ENCODE results near the gene ZDHHC8.

Gene ZDHHC8

DNA sequence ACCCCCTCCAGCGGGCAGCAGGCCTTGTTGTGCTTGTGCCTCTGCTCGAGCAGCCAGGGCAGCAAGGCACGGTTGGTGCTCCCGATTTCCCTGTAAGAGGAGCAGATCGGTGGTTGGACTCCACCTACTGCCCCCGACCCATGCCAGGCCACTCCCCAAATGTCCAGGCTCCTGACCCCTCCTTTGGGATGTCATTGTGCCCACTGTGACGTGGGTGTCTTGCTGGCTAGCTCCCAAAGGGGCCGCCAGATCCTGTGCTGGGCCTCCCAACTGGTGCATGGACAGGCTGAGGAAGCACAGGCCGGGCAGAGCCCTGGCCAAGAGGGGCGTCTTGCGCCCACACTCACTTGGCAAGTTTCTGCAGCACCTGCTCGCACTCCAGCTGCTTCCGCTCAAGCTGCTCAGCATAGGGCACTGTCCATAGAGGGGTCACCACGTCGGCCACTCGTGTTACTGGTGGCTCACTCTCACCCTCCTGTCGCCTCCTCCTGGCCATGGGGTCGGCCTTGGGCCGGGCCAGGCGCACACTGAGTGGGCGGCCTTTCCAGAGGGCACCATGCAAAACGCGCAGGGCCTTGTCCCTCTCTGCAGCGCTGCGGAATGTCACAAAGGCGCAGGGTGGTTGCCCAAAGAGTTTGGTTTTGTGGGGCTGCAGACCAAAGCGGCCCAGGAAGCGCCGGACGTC is 15.8 kb upstream of the ZDHHC8 start, which contains the start of gene RANBP1:
RANBP1 (plus strand) TSS at position 414 of the 685 bp plus-strand sequence; CDS start at position 495, 81 bp downstream.
- no peak for DNase-seq

- no peak for DNase-seq
Observed at GRCh38 chr22:20116376-20116950, 15.1 kb upstream of the ZDHHC8 start.

DNA sequence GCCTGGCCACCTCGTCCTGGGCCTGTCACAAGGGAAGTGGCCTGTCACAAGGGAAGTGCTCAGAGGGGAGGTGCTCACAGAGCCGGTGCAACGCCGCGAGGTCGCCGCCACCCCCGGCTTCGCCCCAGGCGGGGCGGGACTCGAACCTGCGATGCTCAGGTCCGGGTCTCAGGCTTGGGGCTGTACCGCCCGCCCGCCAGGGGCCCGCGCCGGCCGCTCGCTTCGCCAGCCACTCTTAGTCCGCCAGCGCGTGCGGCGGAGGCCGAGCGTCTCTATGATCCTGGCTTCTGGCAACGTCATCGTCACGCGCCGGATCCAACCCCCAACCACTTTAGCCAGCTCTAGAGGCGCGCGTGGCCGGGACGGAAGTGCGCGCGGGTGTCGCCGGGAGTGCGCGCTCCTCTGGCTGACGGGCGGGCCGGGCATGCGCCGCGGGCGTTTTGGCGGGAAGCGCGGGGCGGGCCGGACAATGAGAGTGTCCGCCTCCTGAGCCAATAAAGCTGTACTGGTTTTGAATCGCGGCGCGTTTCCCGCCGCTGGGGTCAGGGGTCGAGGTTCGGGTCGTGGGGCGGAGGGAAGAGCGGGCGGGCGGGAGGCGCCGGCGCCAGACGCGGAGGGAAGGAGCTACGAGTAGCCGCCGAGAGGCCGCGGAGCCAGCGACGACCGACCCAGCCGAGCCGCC is 14.5 kb upstream of the ZDHHC8 start, which contains the start of gene TRMT2A:
TRMT2A (minus strand) TSS at position 276 of the 682 bp plus-strand sequence. CDS start 320 bp downstream, outside the sequence.
- DNase-seq = peak; percentile 97

GRCh38 chr22:20117633-20118299 is 13.8 kb upstream of the ZDHHC8 start:
- no peak for DNase-seq

GRCh38 chr22:20118300-20119020 is 13.1 kb upstream of the ZDHHC8 start:
- DNase-seq = no peak

GRCh38 chr22:20121856-20122415 is 9.7 kb upstream of the ZDHHC8 start:
- no peak for DNase-seq

GRCh38 chr22:20123366-20124082 is 8.1 kb upstream of the ZDHHC8 start:
- no peak for DNase-seq

DNA sequence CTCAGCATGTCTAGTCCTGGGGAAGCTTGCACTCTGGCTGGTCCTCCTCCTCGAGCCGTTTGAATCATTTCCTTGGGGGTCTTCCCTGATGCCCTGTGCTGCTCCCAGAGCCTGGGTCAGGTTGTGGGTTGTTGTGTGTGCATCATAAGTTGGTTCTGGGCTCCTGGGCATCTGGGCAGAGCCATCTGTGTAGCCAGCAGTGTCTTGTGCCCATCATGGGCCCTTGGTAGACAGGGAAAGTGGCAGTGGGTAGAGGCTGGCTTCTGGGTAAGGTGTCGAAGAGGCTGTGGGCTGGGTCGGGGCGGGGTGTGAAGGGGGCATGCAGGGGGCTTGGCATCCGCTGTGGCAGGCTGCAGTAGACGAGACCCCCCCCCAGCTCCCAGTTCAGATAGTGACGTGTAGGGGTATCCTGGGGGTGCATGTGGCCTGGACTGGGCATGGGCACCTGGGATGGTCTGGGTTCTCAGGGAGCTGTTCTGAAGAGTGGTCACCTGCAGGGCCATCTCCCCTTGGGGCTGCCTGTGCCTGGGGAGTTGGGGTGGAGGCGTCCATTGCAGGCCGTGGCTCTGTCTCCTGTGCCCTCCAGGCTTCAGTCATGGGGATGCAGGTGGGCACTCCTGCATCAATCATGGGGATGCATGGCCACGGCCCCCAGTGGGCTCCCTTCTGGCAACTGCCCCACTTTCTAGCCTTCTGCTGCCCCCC is 7.4 kb upstream of the ZDHHC8 start:
- DNase-seq = no peak

DNA sequence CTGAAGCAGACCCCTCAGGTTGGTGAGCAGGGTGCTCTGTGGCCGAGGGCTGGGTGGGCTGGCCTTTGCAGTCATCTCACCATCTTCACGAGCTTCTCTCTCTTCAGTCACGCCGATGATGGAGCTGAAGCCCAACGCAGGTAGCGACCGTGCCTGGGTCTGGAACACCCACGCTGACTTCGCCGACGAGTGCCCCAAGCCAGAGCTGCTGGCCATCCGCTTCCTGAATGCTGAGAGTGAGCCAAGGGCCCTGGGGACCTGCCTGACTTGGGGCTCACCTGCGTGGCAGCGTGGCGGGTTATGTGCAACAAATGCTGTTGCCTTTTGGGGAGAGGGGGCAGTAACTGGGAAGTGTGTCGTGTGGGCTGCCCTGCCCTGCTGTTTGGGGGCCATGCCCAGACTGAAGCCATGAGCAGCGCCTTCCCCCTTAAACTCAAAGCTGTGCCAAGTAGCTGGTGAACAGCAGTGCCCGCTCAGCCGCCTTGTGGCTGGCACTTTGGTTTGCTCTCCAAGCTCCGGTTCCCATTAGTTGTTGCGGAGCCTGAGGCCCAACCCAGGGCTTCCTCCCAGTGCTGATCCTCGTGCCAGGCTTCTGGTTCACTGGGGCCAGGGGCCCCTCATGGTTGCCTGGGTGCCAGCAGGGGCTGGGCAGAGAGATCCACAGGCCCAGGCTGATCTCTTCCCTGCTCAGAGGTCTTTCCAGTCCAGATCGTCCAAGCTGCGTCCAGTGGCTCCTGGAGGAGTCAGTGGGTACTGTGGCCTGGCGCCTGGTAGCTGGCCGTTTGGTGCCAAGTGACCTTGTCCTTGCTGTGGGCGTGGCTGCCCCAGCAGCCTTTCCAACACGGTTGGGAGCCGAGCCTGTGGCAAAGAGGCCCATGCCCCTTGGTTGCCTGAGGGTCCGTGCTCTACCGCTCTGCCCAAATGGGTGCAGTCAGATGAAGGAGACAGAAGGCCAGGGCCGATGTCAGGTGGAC is 6.1 kb upstream of the ZDHHC8 start:
- DNase-seq = no peak

DNA sequence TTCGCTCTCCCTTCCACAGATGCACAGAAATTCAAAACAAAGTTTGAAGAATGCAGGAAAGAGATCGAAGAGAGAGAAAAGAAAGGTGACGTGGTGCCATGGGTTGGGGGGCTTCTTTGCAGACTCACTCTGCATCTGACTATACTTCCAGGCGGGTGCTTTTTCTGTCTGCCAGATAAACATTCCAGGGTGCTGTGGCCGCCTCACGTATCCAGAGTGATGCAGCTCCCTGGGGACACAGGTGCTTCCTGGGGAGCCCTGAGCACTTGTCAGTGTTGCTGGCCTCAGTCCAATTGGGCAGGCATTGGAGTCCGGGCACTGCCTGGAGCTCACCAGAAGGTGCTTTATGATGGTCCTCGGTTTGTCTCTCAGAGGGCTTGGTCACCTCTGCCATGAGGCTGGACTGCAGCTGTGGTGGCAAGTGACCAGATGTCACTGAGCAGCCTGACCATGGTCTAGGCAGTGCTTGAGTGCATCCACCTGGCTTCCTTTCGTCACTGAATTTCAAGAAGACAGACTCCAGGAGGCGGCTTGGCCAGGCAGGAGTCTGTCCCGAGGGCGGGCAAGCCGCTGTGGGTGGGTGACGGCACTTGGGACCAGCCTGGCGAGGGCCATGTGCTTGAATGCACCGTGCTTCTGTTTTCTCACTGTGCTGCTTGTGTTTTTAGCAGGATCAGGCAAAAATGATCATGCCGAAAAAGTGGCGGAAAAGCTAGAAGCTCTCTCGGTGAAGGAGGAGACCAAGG is 5.1 kb upstream of the ZDHHC8 start:
- no peak for DNase-seq

DNA sequence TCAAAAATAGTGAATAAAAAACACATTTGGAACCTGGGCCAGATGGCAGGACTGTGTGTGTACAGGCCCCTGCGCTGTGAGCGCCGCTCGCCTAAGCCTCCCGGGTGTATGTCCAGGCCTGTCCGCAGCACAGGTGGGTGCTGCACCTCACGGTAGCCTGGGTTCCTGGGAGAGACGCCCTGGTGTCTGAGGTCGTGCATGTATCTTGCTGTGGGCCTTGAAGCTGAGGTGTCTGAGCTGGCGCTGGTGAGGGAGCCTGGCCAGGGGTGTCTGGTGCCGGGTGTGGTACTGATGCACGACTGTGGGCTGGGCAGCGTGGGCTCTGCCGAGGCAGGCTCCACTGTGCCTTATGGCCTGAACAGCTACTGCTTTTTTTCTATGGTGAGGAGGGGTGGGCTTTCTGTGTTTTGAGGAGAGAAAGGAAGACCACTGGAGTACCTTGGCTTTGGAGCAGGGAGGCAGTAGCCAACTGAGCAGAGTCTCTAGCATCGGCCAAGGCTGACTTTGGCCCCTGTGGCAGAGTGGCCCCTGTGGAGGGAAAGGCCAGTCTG is 4.2 kb upstream of the ZDHHC8 start:
- DNase-seq = no peak

DNA sequence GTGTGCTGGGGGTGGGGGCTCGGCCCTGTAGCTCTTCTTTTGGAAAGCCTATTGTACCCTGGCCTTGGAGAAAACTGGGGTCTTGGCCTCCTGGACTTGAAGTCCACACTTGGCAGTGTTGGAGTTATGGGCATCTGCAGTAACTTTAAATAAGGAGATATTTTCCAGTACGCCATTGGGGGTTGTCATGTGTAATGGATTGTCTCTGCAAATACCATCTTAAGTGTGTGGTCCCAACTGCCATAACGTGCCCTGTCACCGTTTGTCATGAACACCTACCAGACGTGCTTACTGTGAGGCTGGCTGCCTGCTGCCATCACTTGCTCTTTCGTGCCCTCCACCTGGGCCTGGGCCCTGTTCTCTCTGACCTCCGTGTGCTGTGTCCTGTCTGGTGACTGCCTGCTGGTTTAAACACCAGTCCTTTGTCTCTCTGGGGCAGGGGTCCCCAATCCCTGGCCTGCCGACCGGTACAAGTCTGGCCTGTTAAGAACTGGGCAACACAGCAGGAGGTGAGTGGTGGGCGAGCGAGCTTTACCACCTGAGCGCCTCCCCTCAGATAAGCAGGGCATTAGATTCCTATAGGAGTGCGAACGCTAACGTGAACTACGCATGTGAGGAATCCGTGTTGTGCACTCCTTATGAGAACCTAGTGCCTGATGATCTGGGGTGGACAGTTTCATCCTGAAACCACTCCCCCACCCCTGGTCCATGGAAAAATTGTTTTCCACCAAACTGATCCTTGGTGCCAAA is 3.6 kb upstream of the ZDHHC8 start:
- no peak for DNase-seq

DNA sequence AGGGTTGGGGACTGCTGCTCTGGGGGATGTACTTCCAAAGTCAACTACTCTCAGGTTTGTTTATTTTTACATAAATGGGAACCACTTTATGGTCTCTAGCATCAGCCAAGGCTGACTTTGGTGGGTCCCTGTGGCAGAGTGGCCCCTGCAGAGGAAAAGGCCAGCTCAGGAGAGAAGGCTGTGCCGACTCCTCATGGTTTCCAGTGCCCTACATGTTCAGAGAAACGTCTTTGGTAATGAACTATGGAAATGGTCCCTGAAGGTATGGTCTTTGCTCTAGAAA is 3.0 kb upstream of the ZDHHC8 start:
- no peak for DNase-seq

DNA sequence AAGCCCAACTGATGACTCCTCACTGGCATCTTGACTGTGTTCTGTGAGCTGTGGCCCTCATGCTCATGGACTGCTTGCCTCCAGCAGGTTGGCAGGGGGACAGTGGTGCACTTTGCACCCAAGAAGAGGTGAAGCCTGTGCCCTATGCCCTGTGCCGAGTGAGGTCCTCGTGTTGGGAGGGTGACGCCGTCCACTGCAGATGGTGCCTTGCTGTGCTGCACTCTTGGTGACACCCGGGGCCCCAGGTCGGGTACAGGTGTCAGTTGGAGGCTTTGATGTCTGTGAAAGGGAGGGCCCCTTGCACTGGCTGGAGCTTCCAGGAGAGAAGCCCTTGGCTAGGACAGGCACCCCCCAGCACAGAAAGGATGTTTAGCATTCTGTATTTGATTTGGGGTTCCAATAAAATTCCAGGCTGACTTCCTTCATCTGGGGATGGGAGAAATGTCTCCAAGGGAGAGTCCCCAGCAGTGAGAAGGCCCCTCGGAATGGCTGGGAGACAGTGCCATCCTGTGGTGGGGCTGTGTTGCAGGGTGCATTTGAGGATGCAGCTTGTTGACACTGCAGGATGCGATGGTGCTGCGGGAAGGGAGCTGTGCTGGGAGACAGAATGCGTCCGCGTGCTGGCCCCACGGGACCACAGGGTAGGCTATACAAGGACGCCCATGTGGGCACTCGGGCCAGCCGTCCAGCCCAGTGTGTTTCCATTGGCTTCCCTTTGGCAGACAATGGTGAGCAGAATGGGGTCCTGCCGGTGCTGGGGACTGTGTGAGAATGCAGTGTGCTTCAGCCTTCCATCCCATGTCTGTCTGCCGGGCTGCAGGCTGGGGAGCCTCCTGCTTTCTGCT is 2.5 kb upstream of the ZDHHC8 start:
- DNase-seq = no peak

GRCh38 chr22:20129747-20130014 is 1.9 kb upstream of the ZDHHC8 start:
- DNase-seq = no peak

- no peak for DNase-seq
Observed at GRCh38 chr22:20130319-20130718, 1.3 kb upstream of the ZDHHC8 start.
